PC-3 (cell line): ENCODE measurements around the gene ANO4.

Experiments
- EZH2 ChIP-seq: fragments of 300-600 bp; sonication (generic); IDR thresholded peaks from one replicate; pipeline ENCODE4 v1.6.1; 2017; ENCODE audit warnings: antibody characterized with exemption, mild to moderate bottlenecking, low read length; ENCODE audit not compliant: unreplicated experiment
- EZH2phosphoT487 ChIP-seq: fragments of 300-600 bp; sonication (generic); IDR thresholded peaks from 2 replicates; pipeline ENCODE4 v1.6.1; 2018; ENCODE audit warnings: mild to moderate bottlenecking, antibody characterized with exemption, low read length, borderline replicate concordance
- TF ChIP-seq, protein P1 (sequence below): fragments of 300-600 bp; sonication (generic); conservative IDR thresholded peaks from 2 replicates; pipeline ENCODE4 v1.5.1; 2017; ENCODE audit warnings: antibody characterized with exemption, low read depth, mild to moderate bottlenecking, low read length

- TF ChIP-seq, protein P1, sequence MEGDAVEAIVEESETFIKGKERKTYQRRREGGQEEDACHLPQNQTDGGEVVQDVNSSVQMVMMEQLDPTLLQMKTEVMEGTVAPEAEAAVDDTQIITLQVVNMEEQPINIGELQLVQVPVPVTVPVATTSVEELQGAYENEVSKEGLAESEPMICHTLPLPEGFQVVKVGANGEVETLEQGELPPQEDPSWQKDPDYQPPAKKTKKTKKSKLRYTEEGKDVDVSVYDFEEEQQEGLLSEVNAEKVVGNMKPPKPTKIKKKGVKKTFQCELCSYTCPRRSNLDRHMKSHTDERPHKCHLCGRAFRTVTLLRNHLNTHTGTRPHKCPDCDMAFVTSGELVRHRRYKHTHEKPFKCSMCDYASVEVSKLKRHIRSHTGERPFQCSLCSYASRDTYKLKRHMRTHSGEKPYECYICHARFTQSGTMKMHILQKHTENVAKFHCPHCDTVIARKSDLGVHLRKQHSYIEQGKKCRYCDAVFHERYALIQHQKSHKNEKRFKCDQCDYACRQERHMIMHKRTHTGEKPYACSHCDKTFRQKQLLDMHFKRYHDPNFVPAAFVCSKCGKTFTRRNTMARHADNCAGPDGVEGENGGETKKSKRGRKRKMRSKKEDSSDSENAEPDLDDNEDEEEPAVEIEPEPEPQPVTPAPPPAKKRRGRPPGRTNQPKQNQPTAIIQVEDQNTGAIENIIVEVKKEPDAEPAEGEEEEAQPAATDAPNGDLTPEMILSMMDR = no peak
- TF ChIP-seq EZH2 = no peak
- no peak for TF ChIP-seq EZH2phosphoT487
These were observed 29.9 kb downstream of the ANO4 start for GRCh38 chr12:100824476-100824875.
